ENCODE results near the gene LTC4S.
"Not testable (repeated sequence)": the region's sequence is repeated elsewhere in the genome, so short reads cannot be mapped to it uniquely, and the experiment has no call there.

Gene LTC4S

GRCh38 chr5:179822444-179822990 lies 28.7 kb downstream of the LTC4S start:
- DNase-seq (ENCODE audit: insufficient read length, low spot score) (no peak), FAIRE-seq (no peak)

- DNase-seq (ENCODE audit: insufficient read length, low spot score), result no peak
- FAIRE-seq, result no peak
These were observed 30.4 kb downstream of the LTC4S start for GRCh38 chr5:179823937-179824744.

GRCh38 chr5:179824745-179825112 lies 30.9 kb downstream of the LTC4S start:
- FAIRE-seq (no peak), DNase-seq (ENCODE audit: insufficient read length, low spot score) (no peak)

- no peak for FAIRE-seq
- no peak for DNase-seq (ENCODE audit: insufficient read length, low spot score)
These were observed 31.9 kb downstream of the LTC4S start for GRCh38 chr5:179825655-179826182.

- DNase-seq (ENCODE audit: insufficient read length, low spot score), result no peak
- no peak for FAIRE-seq
These were observed 33.9 kb downstream of the LTC4S start for GRCh38 chr5:179827680-179828079.

GRCh38 chr5:179828756-179829421 lies 35.1 kb downstream of the LTC4S start:
- DNase-seq (ENCODE audit: insufficient read length, low spot score) (no peak), FAIRE-seq (no peak)

- no peak for DNase-seq (ENCODE audit: insufficient read length, low spot score)
- no peak for FAIRE-seq
These were observed 36.1 kb downstream of the LTC4S start for GRCh38 chr5:179829732-179830435.

- DNase-seq (ENCODE audit: insufficient read length, low spot score) (no peak), FAIRE-seq (no peak)
These were observed 37.2 kb downstream of the LTC4S start for GRCh38 chr5:179830818-179831468.

GRCh38 chr5:179832039-179832745 lies 38.4 kb downstream of the LTC4S start:
- FAIRE-seq, result no peak
- no peak for DNase-seq (ENCODE audit: insufficient read length, low spot score)

- DNase-seq (ENCODE audit: insufficient read length, low spot score) (no peak), FAIRE-seq (no peak)
These were observed 39.4 kb downstream of the LTC4S start for GRCh38 chr5:179833056-179833708.

GRCh38 chr5:179833709-179834070 lies 39.9 kb downstream of the LTC4S start:
- DNase-seq (ENCODE audit: insufficient read length, low spot score) (no peak), FAIRE-seq (no peak)

- FAIRE-seq, result no peak
- DNase-seq (ENCODE audit: insufficient read length, low spot score), result no peak
These were observed 40.3 kb downstream of the LTC4S start for GRCh38 chr5:179834120-179834519.

- not testable (repeated sequence) for DNase-seq (ENCODE audit: insufficient read length, low spot score); FAIRE-seq
These were observed 41.1 kb downstream of the LTC4S start for GRCh38 chr5:179834871-179835270.

GRCh38 chr5:179836225-179837019 lies 42.6 kb downstream of the LTC4S start:
- DNase-seq (ENCODE audit: insufficient read length, low spot score), result no peak

GRCh38 chr5:179837076-179838011 lies 43.6 kb downstream of the LTC4S start:
- FAIRE-seq (no peak), DNase-seq (ENCODE audit: insufficient read length, low spot score) (no peak)

More at GRCh38 chr5:179836225-179837019, 42.6 kb downstream of the LTC4S start:
- peak; percentile 28 for FAIRE-seq

GRCh38 chr5:179839328-179840256 lies 45.8 kb downstream of the LTC4S start:
- DNase-seq (ENCODE audit: insufficient read length, low spot score) (no peak), FAIRE-seq (no peak)

Data from GM19239 (cell line).